NCI-H2196 treated with DMSO at 0.1 percent for 48 hours (cell line): ENCODE measurements around the gene ABR.
"Not testable (repeated sequence)": the region's sequence is repeated elsewhere in the genome, so short reads cannot be mapped to it uniquely, and the experiment has no call there.

Experiments used
- DNase-seq: peaks from one replicate; lab custom pipeline; 2025; ENCODE audit not compliant: unreplicated experiment; lab: John Stamatoyannopoulos, UW

ABR gene

DNA sequence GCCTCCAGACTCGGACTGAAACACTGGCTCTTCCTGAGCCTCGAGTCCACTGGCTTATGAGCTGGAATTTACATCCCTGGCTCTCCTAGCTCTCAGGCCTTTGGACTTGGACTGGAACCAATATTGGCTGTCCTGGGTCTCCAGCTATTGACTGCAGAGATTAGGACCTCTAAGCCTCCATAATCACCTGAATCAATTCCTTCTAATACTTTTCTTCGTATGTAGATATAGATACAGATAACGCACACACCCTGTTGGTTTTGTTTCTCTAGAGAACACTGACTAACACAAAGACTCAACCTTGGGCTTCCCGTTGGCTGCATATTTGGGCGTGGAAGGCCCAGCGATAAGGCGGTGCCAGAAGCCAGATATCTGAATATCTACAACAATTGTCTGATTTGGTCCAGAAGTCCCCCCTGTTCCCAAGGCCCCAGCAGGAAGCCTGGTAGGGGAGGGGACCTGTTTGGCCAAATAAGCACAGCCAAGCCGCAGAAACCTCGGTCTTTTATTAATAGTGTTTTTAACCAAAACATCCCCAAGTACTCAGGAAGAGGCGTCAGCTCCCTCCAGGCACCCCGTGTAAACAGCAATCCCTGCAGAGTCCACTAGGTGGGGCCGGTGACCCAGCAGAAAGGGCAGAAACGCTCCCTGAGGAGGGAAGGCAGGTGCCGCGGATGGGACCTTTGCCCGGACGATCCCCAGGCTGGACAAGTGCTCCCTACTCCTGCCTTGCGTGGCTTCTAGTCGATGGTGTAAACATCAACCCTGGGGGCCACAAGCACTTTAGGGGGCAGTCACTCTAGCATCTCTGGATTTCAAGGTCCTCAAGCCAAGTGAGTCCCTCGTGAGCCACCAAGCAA, 57.0 kb downstream of the ABR start:
- no peak for DNase-seq

DNA sequence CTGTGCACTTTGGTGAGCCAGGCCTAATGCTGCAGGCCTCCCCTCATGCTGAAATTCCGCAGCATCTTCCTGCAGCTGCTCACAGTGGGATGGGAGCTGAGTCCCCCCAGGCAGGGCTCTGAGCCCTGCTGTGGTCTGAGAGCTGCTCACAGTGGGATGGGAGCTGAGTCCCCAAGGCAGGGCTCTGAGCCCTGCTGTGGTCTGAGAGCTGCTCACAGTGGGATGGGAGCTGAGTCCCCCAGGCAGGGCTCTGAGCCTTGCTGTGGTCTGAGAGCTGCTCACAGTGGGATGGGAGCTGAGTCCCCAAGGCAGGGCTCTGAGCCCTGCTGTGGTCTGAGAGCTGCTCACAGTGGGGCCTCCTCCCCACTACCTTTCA, 58.4 kb downstream of the ABR start:
- DNase-seq: not testable (repeated sequence)

DNA sequence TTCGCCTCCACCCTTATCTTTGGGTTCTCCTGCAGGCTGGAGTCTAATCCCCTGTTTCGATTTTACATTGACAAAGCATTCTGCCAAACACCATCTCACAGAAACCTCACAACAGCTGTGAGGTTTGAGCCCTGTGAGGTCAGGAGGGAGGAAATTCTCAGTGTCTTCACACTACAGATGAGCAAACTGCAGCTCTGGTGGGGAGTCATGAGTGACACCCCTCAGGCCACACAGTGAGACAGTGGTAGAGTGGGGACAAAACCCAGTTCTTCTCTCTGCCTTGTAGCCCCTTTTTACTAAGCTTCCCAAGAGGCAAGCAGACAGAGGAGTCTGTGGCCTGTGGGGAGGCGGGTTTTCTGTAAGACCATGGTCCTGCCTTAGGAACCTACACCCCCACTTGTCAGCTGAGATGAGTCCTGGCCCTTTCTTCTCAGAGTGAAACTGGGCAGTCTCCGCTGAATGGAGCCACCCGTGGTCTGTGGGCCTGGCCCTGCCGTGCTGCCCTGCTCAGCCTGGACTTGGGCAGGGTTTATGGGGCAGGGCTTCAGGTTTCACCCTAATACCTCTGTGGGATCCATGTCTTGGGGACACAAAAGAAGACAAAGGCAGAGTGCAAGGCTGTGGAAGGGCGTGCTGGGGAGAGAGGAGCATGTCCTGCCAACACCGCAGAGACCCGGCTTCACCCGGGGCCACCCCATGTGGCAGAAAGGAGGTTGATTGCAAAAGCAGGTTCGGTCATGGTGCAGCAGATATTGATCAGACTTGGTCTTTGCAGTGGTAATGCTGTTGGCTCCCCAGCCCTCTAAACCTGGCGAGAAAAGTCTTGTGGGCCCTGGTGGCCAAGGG, 59.0 kb downstream of the ABR start:
- DNase-seq: no peak

DNA sequence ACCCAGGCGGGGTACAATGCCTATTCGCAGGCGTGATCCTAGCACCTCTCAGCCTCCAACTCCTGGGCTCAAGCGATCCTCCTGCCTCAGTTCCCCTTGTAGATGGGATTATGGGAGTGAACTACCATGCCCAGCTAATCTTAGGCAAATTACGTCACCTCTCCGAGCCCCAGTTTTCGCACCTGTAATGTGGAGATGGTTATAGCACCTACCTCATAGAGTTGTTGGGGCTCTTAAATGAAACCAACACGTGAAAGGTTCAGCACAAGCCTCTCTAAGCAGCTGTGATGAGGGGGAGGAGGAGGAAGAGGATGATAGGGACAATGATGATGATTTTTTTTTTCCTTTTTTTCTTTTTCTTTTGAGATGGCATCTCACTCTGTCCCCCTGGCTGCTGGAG, 59.9 kb downstream of the ABR start:
- no peak for DNase-seq

DNA sequence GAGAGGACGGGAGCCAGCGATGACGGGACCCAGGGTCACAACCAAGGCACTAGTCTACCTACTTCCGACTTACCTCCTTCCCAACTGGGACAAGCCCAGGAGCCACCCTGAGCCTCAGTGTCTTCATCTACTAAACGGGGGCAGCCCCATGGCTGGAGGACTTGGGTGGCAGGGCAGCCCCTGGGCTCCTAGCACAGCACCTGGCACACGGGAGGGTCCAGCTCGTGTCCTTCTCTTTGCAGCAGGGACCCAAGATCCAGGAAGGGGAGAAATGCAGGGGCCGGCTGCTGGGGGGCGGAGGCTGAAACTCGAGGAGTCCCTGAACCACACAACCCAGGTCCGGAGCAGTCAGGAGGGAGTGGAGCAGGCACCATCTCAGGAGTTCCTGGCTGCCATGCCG, 63.2 kb downstream of the ABR start:
- DNase-seq: no peak

DNA sequence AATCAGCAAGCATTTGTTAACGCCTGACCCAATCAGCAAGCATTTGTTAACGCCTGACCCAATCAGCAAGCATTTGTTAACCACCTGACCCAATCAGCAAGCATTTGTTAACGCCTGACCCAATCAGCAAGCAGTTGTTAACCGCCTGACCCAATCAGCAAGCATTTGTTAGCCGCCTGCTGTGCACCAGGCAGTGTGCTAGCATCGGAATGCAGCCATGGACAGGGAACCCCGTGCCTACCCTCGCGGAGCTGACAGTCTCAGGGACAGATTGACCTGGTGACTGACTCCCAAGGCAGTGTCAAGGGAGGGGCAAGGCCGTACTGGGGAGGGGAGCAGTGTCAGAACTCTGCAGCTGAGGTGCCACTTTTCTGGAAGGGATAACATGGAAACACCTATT, 66.9 kb downstream of the ABR start:
- DNase-seq: no peak

DNA sequence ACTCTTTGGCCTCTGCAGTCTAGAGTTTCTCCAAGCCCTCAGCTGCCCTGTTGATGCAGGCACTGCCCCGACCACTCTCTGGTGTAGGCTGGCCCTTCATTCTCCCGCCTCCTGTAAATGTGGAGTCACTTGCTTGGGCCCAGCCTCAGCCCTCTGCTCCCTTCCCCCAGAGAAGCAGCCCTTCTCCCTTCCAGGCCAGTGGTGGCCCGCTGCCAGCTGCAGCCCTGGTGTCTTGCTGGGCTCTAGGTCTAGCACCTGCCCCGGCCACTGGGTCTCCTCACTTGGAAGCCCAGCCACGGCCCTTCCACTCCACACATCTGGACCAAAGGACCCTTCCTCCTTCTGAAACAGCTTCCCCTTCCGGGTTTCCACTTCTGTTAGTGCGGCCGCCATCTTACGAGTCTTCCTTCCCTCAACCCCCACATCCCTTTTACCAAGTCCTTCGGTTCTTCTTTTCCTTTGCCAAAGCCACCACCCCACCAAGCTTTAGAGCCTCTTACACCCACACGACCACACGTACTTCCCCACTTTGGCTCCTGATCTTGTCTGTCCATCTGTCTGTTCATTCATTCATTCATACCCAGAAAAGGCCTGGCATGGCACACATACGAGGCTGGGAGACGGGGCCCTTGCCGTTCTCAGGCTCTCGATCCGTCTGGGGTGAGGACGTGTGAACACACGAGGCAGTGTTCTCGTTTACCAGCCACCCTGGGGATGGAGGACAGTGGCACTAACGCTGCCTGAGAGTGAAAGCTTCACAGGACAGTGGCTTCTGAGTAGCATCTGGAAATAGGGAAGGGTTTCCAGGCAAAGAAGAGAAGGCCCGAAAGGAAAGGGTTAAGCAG, 68.0 kb downstream of the ABR start:
- peak; percentile 55 for DNase-seq

DNA sequence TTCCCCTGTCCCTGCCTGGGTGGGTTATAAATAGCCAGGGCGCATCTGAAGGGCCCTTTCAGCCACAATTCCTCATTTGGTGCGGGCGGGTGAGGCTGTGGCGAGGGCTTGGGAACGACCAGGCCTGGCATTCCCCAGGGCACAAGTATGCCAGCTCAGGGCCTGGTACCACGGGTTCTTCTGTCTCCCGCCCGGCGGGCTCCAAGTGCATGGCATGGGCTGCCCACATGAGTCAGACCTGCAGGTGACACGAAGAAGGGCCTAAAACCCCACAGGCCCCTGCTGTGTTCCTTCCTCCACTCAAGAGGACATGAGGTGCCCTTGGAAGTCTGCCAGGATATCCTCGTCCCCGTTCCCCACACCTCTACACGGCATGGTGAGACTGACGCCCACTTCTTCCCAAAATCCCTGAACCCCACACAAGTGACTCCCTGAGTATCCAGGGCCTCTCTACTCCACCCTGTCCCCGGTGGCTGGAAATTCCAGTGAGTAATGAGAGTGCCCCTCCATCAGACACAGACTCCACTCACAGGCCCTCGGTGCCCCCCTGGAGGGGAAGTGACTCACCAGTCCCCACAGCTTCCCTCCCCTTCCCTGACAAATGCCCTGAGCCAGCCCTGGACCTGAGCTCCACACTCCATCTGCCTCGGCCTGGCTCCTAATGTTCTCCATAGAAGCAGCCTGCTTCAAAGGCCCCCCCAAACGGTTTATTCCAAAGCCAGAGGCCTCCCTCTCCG, 68.8 kb downstream of the ABR start:
- no peak for DNase-seq

DNA sequence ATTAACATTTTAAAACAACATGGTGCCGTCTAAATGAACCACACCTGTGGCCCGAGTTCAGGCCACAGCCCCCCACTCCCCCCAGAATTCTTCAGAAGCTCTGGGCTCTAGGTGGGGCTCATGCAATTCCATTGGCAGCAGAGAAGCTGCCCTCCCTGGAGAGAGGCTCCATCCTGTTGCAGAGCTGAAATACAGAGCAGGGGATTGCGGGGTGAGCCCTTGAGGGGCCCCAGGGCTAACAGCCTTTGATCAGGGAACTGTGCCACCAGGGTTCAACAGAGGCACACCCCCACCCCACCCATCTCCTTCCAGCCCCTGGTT, 69.3 kb downstream of the ABR start:
- no peak for DNase-seq

DNA sequence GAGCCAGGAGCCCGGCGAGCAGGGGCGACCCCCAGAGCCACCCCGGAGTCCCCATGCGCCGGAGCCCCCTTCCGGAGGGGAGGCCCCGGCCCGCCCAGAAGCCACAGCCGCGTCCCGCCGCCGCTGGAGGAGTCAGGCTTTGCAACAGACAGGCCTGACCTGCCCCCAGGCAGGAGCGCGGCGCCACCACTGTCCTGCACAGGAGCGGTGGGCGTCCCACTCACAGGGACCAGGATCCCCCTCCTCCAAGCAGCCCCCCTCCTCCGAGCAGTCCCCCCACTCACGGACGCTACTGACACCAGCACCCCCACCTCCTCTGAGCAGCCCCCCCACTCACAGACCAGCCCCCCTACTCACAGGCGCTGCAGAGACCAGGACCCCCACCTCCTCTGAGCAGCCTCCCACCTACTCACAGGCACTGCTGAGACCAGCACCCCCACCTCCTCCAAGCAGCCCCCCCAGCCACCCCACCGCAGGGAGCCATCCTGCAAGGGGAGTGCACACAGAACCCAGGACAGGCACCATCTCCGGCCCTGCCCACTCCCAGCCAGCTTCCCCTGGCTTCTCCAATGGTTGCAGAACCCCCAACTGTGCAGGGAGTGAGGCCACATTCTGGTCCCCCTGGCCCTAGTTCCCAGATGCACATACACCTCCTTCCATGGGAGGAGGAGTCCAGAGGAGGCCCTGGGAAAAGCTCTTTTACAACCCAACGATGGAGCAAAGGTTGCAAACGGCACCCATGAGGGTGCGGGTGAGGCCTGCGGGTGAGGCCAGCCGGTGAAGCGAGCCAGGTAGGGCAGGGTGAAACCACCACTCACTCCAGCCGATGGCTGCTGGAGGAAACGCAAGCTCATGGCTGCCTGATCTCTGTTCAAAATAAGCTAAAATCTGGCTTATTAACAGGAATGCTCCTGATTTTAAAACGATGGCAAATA, 69.9 kb downstream of the ABR start:
- DNase-seq: no peak

DNA sequence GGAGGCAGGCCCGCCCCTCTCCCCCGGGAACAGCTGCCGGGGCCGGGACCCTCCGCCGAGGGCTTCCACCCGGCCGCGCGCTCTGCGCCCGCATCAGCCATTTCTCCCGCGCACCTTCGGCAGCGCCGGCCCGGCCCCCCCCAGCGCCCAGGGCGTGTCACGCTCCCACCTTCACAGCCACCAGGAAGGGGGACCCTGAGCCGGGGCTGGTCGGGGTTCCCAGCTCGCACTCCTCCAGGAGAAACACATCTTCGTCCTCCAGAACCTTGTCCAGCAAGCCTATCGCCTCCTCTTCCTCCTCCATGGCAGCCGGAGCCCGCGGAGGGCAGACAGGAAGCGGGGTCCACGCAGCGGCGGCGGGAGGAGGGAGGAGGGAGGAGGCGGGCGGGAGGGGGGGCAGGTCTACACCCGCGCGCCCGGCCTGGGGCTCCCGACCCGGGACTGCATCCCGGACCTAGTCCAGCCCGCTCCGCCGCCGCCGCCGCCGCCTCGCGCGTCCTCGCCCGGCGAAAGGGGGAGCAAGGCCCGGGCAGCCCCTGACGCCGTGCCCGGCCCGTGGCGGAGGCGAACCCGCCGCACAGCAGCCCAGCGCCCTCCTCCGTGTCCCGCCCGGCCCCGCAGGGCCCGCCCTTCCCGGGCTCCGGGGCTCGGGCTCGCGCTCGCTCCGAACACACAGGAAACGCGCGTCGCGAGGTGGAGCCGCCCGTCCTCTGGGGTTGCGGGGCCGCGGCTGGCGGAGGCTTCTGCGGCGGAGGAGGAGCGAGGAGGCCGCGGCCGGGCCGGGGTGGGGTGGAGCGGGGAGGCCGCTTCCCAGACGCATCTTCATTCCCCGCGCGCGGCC, 70.8 kb downstream of the ABR start:
- DNase-seq: no peak

DNA sequence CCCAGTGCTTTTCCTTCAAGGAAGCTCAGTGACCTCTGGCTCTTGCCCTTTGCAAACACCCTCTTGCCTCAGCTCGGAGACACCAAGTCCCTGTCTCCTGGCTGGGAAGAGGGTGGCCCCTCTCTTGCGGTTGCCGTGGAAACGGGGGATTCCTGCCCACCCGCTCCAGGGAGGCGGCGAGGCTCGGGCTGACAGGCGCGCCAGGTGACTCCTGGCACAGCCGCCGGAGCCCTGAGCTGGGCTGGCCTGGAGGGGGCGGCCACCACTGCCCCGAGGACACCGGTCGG, 71.4 kb downstream of the ABR start:
- no peak for DNase-seq

DNA sequence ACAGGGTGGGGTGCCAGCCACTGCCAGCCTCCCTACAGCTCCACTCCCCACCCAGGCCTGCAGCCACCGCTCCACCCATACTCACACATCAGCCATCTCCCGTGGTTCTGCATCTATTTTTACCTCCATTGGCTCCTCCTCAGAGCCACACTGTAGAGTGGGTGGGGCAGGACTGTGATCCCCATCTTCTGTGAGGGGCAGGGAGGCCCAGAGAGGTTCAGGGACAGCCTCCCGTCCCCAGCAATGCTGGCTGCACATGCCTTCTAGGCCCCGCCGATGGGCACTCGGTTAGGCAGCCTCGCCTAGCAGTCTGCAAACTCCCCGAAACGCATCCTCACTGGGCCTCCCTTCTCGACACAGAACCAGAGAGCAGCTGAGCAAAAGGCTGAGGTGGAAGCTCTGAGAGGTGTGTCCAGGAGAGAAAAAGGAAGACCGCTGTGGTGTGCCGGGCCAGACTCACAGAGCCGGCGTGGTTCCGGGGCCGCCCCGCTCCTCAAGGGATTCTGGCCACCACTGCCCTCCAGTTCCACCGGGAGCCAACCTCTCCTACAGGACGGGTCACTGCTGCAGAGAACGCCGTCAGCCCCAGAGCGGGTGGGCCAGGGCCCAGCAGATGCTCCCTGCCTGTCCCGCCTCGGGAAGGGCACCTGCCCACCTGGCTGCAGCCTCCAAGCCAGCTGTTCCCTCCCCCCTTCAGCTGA, 71.9 kb downstream of the ABR start:
- no peak for DNase-seq

DNA sequence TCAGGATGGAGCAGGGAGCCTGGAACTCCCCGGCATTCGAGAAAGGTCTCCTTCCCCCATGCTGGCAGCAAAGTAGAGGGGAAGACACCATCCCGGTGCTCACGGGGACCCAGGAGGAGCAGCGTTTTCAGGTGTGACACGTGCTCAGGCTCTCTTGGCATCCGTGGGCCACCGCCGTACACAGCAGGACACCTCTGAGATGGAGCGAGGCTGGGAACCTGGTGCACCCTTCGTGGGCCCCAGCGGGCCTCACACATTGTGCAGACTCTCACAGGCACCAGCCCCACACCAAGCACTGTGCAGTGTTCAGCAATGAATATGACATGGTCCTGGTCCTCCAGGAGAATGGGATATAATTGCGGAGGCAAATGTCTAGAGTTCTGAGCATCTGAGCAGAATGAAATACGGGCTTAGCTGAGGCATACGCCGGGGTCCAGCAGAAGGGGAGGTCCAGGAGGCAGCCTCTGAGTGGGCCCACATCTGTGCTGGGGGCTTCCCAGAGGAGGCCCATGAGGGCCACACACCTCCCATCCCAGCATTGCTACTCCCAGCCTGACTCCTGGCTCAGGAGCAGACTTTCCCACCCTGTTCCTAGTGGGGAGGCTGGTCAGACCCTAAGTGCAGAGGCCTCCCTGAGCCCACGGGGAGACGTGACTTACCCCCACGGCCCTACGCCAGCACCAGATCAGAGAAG, 72.6 kb downstream of the ABR start:
- DNase-seq: no peak

DNA sequence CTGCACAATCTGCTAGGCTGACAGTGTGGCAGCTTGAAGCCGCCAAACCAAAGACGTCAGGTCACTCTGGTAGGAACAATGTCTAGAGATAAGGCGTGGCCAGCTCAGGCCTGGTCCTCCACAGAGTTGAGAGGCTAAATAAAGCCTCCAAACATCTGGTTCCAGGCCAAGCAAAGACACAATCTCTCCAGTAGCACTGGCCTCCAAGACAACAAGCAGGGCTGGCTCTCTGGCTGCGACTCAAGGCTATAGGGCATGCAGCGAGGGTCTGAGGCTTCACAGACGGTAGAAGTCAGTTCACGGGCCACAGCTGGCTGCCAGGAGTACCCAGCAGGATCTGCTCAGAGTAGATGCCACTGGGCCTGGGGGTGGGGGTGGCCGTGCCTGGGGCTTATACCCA, 75.6 kb downstream of the ABR start:
- DNase-seq: no peak

DNA sequence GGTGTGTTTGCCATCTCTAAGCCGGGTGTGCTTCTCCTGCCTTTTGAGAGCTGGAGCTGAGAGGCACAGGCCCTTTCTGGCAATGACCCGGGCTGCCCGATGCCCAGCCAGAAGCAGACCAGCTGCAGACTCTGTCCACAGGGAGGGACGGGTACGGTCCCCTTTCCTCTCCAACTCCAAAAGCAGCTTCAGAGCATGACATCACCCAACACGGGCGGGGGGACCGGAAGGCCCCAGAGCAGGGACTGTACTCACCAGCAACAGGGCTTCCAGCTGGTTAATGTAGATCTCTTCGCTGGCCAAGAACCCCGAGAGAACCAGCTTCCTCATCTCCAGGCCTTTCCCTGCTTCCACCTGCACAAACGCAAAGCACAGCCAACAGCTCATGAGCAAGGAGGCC, 79.4 kb downstream of the ABR start:
- no peak for DNase-seq

DNA sequence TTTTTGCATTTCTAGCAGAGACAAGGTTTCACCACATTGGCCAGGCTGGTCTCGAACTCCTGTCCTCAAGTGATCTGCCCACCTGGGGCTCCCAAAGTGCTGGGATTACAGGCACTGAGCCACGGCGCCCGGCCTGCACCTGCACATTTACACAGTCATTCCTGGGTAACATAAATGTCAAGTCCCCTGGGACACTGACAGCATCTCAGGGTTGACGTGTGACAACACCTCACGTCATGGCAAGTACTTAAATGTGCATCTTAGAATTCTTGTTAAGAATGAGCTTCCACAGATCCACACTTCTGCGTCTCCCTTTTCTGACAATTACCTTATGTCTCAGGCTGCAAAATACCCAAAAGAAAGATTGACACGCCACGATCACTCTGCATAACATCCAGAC, 80.5 kb downstream of the ABR start:
- DNase-seq: no peak
